HepG2 (cell line): ENCODE measurements around the gene ANAPC2. TPM values are rescaled to one million over a fixed set of nuclear protein-coding genes. Genes with fewer than 3 reads are reported as not detected.

Experiments used
- ATAC-seq: fragments of 200-7000 bp; cut with Tn5 transposase; 3 replicates; pipeline ENCODE4 v1.9.1; 2020; ENCODE audit warnings: mild to moderate bottlenecking, moderate library complexity
- BruUV-seq: library from RNA; stranded (reverse); fragments of 400-500 nt; replicated peaks from 2 replicates; lab custom pipeline; 2021; lab: Mats Ljungman, UMichigan
- CTCF ChIA-PET: fragments of 300-600 bp; formaldehyde crosslinking; extraction: SDS; loops from one replicate; lab custom pipeline; 2021; ENCODE audit warnings: low total read pairs, inconsistent platforms, low intra/inter-chr PET ratio; lab: Yijun Ruan, JAX
- POLR2A ChIA-PET: fragments of 350-600 bp; sonication (Branson Sonifier 250); formaldehyde crosslinking; loops from one replicate; lab custom pipeline; 2020; ENCODE audit warnings: antibody characterized with exemption, inconsistent platforms; lab: Yijun Ruan, JAX
- DNase-seq: peaks from one replicate; pipeline ENCODE4 v3.0.0-alpha.2; 2015; ENCODE audit warnings: low spot score
- FAIRE-seq: peaks from 3 replicates; lab custom pipeline; 2011; peaks lifted over from hg19 to GRCh38; lab: Jason Lieb, UNC
- H2AFZ ChIP-seq: one replicate; pipeline ENCODE4 v1.6.1; 2011; ENCODE audit warnings: low read length, inconsistent platforms
- H3K27ac ChIP-seq: fragments of 300-600 bp; 3 replicates; pipeline ENCODE4 v1.8.0; 2011; ENCODE audit warnings: mixed run types, mild to moderate bottlenecking, mixed read lengths, low read length, inconsistent platforms; ENCODE audit not compliant: insufficient read depth; ENCODE audit errors: extremely low read length
- H3K27me3 ChIP-seq, 2 experiments: fragments of 200-600 bp in 1 of 2; 2 replicates in 1 of 2; 3 replicates in 1 of 2; pipeline versions ENCODE4 v1.6.0 to v1.8.0; 2011; ENCODE audit warnings: low read length in 2 of 2, mild to moderate bottlenecking in 2 of 2, moderate library complexity in 2 of 2, inconsistent platforms in 1 of 2; ENCODE audit not compliant: insufficient read depth in 2 of 2, control insufficient read depth in 1 of 2
- H3K36me3 ChIP-seq, 2 experiments: fragments of 200-600 bp in 1 of 2; replicated peaks in 1 of 2; 2 replicates in 1 of 2; 3 replicates in 1 of 2; pipeline versions ENCODE4 v1.5.1 to v1.8.0; 2011; ENCODE audit warnings: low read length in 2 of 2, inconsistent platforms in 1 of 2; ENCODE audit not compliant: insufficient read depth in 2 of 2, control insufficient read depth in 1 of 2
- H3K4me1 ChIP-seq: 2 replicates; pipeline ENCODE4 v1.5.1; 2012; ENCODE audit warnings: low read length, inconsistent platforms; ENCODE audit not compliant: insufficient read depth
- H3K4me2 ChIP-seq: 2 replicates; pipeline ENCODE4 v1.6.0; 2011; ENCODE audit warnings: low read depth, low read length, inconsistent platforms
- H3K4me3 ChIP-seq, 3 experiments: fragments of 200-600 bp in 1 of 3; sonication (generic), shearing (Covaris generic) in 1 of 3; replicated peaks in 1 of 3; 2 replicates each; pipeline ENCODE4 v1.5.1; 2011 to 2016; ENCODE audit warnings: low read length in 3 of 3, inconsistent platforms in 2 of 3, low read depth in 2 of 3, mild to moderate bottlenecking in 2 of 3, control low read depth in 1 of 3, mixed read lengths in 1 of 3; ENCODE audit not compliant: insufficient read depth in 1 of 3
- H3K79me2 ChIP-seq: one replicate; pipeline ENCODE4 v1.6.1; 2011; ENCODE audit warnings: low read length, inconsistent platforms; ENCODE audit not compliant: insufficient read depth
- H3K9ac ChIP-seq: 2 replicates; pipeline ENCODE4 v1.6.0; 2011; ENCODE audit warnings: mild to moderate bottlenecking, low read depth, low read length, inconsistent platforms; ENCODE audit not compliant: insufficient read depth
- H3K9me3 ChIP-seq: 2 replicates; pipeline ENCODE4 v1.5.1; 2012; ENCODE audit warnings: mild to moderate bottlenecking, low read length
- H4K20me1 ChIP-seq: 2 replicates; pipeline ENCODE4 v1.6.0; 2011; ENCODE audit warnings: inconsistent platforms, mild to moderate bottlenecking, low read length, moderate library complexity; ENCODE audit not compliant: insufficient read depth
- ARNT ChIP-seq: fragments of 450-650 bp; IDR thresholded peaks from 2 replicates; pipeline ENCODE4 v1.6.1; 2017
- PCBP2 ChIP-seq: fragments of 200-400 bp; formaldehyde crosslinking; optimal IDR thresholded peaks from 2 replicates; pipeline ENCODE3; 2018; ENCODE audit warnings: low read length, low read depth; ENCODE audit not compliant: poor library complexity, severe bottlenecking
- RERE ChIP-seq: IDR thresholded peaks from 2 replicates; pipeline ENCODE4 v1.6.1; 2016; ENCODE audit warnings: low read depth, missing genetic modification reagents, missing compliant biosample characterization
- SNRNP70 ChIP-seq: fragments of 200-400 bp; formaldehyde crosslinking; IDR thresholded peaks from 2 replicates; pipeline ENCODE4 v1.6.1; 2017; ENCODE audit warnings: mild to moderate bottlenecking, low read depth, low read length, moderate library complexity
- TBX2 ChIP-seq: sonication (generic); formaldehyde crosslinking; IDR thresholded peaks from 2 replicates; pipeline ENCODE4 v1.5.0; 2020; ENCODE audit warnings: missing genetic modification reagents, mild to moderate bottlenecking, borderline replicate concordance
- ZNF367 ChIP-seq: sonication (generic); formaldehyde crosslinking; IDR thresholded peaks from 2 replicates; pipeline ENCODE4 v1.4.0; 2020; ENCODE audit warnings: missing genetic modification reagents, borderline replicate concordance
- ZNF451 ChIP-seq: sonication (generic); formaldehyde crosslinking; IDR thresholded peaks from 2 replicates; pipeline ENCODE4 v1.5.0; 2020; ENCODE audit warnings: mild to moderate bottlenecking, missing genetic modification reagents
- ZNF510 ChIP-seq: sonication (generic); formaldehyde crosslinking; IDR thresholded peaks from 2 replicates; pipeline ENCODE4 v1.4.0; 2020; ENCODE audit warnings: low read depth, mild to moderate bottlenecking, missing genetic modification reagents
- ZNF530 ChIP-seq: sonication (generic); formaldehyde crosslinking; IDR thresholded peaks from 2 replicates; pipeline ENCODE4 v1.5.0; 2020; ENCODE audit warnings: low read depth, mild to moderate bottlenecking, missing genetic modification reagents
- ZZZ3 ChIP-seq: sonication (generic); formaldehyde crosslinking; IDR thresholded peaks from 2 replicates; pipeline ENCODE4 v1.4.0; 2020; ENCODE audit warnings: missing genetic modification reagents, mild to moderate bottlenecking, borderline replicate concordance
- WGBS: methylation state at CpG from one replicate; pipeline ENCODE4 v1.1.6; 2017; ENCODE audit warnings: low lambda C conversion rate; 5-methylcytosine and 5-hydroxymethylcytosine counted together
- in situ Hi-C: cut with HindIII; loops from 2 replicates; pipeline ENCODE4 v1.10.0; 2017; ENCODE audit warnings: low pct_unique_long_range_greater_than_20kb; ENCODE audit not compliant: extremely low pct_ligation_motif_present
- intact Hi-C: fragments of 100-400 bp; cut with micrococcal nuclease; formaldehyde crosslinking; loops from one replicate; pipeline ENCODE4 v1.10.0; 2022; ENCODE audit not compliant: unreplicated experiment
- polyA plus RNA-seq, 8 experiments: library from polyadenylated mRNA; depleted of rRNA in 3 of 8; stranded (reverse) in 7 of 8; unstranded in 1 of 8; fragments of >200 nt; fragmentation: Illumina TruSeq in 4 of 8; extraction: Trizol in 4 of 8; gene quantifications; 2 replicates each; pipeline versions ENCODE4 v1.2.1 to v1.2.3, GENCODE V29; 2011 to 2016; ENCODE audit warnings: low read depth in 4 of 8, missing spikeins in 1 of 8, mixed read lengths in 1 of 8; ENCODE audit not compliant: insufficient read depth in 1 of 8
- total RNA-seq, 5 experiments: library from RNA; depleted of rRNA; stranded (reverse); fragments of >200 nt; fragmentation: Illumina TruSeq; extraction: Trizol; gene quantifications; 2 replicates each; pipeline ENCODE4 v1.2.3, GENCODE V29; 2016; ENCODE audit warnings: low read depth in 1 of 5
- TF ChIP-seq, protein P1 (sequence below): sonication (generic); formaldehyde crosslinking; IDR thresholded peaks from 2 replicates; pipeline ENCODE4 v1.4.0; 2020; ENCODE audit warnings: mild to moderate bottlenecking, missing genetic modification reagents

ANAPC2 gene
- total and polyA plus RNA-seq, 2 of the 13 experiments (the other 11 are each of a cell fraction or from before 2014, with no cell fraction given), result 12.3 to 15.4 TPM

DNA sequence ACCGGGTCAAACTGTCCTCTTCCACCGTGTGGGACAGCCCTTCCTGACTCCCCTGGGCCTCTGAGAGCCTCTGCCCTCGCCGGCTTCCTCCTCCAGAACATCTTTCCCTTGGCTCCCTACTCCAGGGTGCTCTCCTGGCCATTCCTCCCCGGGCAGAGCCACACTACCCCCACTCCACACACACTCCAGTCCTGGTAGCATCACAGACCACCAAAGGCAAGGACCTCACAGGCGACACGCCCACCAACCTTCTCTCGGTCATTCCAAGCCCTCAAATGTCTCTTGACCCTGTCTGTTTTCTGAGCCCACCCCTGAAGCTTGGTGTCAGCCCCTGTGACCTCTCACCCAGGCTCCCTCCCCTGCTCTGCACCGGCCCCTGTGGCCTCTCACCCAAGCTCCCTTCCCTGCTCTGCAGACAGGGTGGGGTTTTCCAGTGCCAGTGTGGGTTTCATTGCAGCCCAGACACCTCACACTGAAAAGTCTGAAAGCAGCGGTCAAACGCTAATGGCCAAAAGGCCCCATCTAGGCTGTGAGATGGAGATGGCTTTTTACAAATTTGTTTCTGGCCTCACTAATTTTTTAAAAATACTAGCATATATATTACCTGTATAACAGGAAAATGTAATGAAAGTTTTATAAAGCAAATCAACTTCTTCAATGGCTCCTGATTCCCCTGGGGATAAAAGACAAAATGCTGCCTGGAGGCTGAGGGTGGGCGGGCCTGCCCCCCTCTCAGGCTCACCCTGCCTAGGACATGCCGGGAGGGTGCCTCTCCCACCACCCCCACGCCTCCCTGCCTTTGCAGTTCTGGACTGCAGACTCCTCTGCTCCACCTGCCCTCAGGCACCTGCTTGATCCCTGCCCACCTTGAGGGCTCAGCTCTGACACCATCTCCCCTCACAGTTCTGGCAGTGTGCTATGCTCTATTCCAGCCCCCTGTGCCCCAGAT lies 29.0 kb downstream of the ANAPC2 start (continued):
- no peak for TF ChIP-seq RERE (CRISPR knock-in tag)
- no peak for TF ChIP-seq ZZZ3 (CRISPR knock-in tag)
- no peak for TF ChIP-seq ZNF451 (CRISPR knock-in tag)
- TF ChIP-seq SNRNP70, result no peak
- TF ChIP-seq, all 625 proteins: peak for 0

DNA sequence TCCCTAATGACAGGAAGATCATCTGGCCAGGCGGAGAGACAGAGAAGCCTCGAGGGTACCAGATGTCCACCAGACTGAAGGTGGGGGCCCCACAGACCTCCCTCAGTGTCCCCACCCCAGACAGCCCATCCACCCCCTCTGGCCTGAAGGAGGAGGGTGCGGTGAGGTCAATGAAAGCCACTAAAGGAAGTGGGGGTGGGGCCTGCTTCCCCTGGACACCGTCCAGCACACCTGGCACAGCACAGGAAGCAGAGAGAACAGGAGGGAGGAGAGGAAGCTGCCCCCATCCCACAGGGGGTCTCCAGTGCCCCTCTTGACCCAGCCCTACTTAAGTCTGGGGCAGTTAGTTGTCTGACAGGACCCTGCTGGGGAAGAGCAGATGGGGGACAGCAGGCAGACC lies 29.7 kb downstream of the ANAPC2 start:
- ChIA-PET CTCF (no interaction called here), POLR2A (no interaction called here)
- FAIRE-seq (no peak), DNase-seq (no peak), ATAC-seq (no peak)
- Histone ChIP-seq H3K79me2 (no peaks in the 10 kb centered on the region), H3K27me3 (peaks cover 13 to 66% of the 10 kb centered on the region in 2 experiments; a peak in 4 of 5 replicates), H3K4me3 (no peak overlapping the region), H3K4me1 (no peaks in the 10 kb centered on the region), H3K27ac (no peak overlapping the region), H4K20me1 (no peaks in the 10 kb centered on the region), H2AFZ (no peak overlapping the region), H3K9ac (no peak overlapping the region), H3K4me2 (no peak overlapping the region), H3K9me3 (no peaks in the 10 kb centered on the region), H3K36me3 (no peaks in the 10 kb centered on the region)
- in situ Hi-C loops, result no loop called here
- BruUV-seq, result no TSS peak
- WGBS, result no CpG with 5 or more reads among the region's 4 CpGs
- intact Hi-C loops, result no loop called here
- TF ChIP-seq ARNT (no peak), TBX2 (no peak), ZNF510 (CRISPR knock-in tag) (no peak), ZNF530 (no peak), PCBP2 (no peak), ZNF367 (no peak)
- TF ChIP-seq, protein P1, sequence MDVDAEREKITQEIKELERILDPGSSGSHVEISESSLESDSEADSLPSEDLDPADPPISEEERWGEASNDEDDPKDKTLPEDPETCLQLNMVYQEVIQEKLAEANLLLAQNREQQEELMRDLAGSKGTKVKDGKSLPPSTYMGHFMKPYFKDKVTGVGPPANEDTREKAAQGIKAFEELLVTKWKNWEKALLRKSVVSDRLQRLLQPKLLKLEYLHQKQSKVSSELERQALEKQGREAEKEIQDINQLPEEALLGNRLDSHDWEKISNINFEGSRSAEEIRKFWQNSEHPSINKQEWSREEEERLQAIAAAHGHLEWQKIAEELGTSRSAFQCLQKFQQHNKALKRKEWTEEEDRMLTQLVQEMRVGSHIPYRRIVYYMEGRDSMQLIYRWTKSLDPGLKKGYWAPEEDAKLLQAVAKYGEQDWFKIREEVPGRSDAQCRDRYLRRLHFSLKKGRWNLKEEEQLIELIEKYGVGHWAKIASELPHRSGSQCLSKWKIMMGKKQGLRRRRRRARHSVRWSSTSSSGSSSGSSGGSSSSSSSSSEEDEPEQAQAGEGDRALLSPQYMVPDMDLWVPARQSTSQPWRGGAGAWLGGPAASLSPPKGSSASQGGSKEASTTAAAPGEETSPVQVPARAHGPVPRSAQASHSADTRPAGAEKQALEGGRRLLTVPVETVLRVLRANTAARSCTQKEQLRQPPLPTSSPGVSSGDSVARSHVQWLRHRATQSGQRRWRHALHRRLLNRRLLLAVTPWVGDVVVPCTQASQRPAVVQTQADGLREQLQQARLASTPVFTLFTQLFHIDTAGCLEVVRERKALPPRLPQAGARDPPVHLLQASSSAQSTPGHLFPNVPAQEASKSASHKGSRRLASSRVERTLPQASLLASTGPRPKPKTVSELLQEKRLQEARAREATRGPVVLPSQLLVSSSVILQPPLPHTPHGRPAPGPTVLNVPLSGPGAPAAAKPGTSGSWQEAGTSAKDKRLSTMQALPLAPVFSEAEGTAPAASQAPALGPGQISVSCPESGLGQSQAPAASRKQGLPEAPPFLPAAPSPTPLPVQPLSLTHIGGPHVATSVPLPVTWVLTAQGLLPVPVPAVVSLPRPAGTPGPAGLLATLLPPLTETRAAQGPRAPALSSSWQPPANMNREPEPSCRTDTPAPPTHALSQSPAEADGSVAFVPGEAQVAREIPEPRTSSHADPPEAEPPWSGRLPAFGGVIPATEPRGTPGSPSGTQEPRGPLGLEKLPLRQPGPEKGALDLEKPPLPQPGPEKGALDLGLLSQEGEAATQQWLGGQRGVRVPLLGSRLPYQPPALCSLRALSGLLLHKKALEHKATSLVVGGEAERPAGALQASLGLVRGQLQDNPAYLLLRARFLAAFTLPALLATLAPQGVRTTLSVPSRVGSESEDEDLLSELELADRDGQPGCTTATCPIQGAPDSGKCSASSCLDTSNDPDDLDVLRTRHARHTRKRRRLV, result no peak
